ENCODE data around the gene NPBWR2.
"Not testable (repeated sequence)": the region's sequence is repeated elsewhere in the genome, so short reads cannot be mapped to it uniquely, and the experiment has no call there.

The NPBWR2 gene

GRCh38 chr20:64121586-64121985 lies 14.2 kb upstream of the NPBWR2 start:
- peaks cover 12% of the 10 kb centered on the region for H3K27me3 ChIP-seq (ENCODE audit: control insufficient read depth, insufficient read depth, low read length)
- H3K4me1 ChIP-seq (ENCODE audit: control insufficient read depth, insufficient read depth, low read length) = no peaks in the 10 kb centered on the region
- no peaks in the 10 kb centered on the region for H3K36me3 ChIP-seq (ENCODE audit: control insufficient read depth, insufficient read depth, low read length)
- no peak overlapping the region for H3K27ac ChIP-seq (ENCODE audit: low read depth, low read length)
- no peak overlapping the region for H3K9ac ChIP-seq (ENCODE audit: low read length)
- H3K4me3 ChIP-seq (ENCODE audit: low read length) = no peak overlapping the region

DNA sequence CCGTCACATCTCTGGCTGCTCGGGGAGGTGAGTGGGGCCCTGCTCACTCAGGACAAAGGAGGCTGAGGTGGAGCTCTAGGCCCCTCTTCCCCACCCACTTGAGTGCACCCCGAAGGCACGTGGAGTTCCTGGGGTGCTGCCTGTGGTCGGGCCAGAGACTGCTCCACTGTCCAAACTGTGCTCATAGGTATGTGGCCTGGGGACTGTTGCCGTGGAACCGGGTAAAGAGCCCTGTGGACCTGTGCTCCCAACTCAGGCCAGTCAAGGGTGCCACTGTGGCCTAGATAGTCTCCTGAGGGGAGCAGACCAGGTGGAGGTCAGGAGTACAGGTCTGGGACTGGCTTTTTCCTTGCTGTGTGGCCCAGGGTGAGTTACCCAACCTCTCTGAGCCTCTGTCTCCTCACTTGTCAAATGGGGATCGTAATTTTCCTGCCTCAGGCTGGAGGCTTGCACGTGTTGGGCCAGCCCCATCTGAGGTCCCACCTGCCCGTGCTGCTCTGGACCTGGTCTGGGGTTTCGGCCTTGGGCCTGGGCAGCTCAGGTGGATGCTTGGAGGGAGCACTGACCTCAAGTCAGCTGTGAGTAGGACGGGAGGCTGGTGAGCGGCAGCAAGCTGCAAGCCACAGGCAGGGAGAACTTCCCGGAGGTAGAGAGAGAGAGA lies 12.4 kb upstream of the NPBWR2 start:
- Histone ChIP-seq H3K36me3 (ENCODE audit: control insufficient read depth, insufficient read depth, low read length) (no peaks in the 10 kb centered on the region), H3K9ac (ENCODE audit: low read length) (no peak overlapping the region), H3K27ac (ENCODE audit: low read depth, low read length) (no peak overlapping the region), H3K27me3 (ENCODE audit: control insufficient read depth, insufficient read depth, low read length) (peaks cover 12% of the 10 kb centered on the region), H3K4me1 (ENCODE audit: control insufficient read depth, insufficient read depth, low read length) (no peaks in the 10 kb centered on the region), H3K4me3 (ENCODE audit: low read length) (peak overlapping the region; percentile 44)

GRCh38 chr20:64119301-64119680 lies 11.9 kb upstream of the NPBWR2 start:
- Histone ChIP-seq H3K36me3 (ENCODE audit: control insufficient read depth, insufficient read depth, low read length) (no peaks in the 10 kb centered on the region), H3K27me3 (ENCODE audit: control insufficient read depth, insufficient read depth, low read length) (peaks cover 12% of the 10 kb centered on the region), H3K9ac (ENCODE audit: low read length) (no peak overlapping the region), H3K4me1 (ENCODE audit: control insufficient read depth, insufficient read depth, low read length) (no peaks in the 10 kb centered on the region), H3K4me3 (ENCODE audit: low read length) (no peak overlapping the region), H3K27ac (ENCODE audit: low read depth, low read length) (no peak overlapping the region)

DNA sequence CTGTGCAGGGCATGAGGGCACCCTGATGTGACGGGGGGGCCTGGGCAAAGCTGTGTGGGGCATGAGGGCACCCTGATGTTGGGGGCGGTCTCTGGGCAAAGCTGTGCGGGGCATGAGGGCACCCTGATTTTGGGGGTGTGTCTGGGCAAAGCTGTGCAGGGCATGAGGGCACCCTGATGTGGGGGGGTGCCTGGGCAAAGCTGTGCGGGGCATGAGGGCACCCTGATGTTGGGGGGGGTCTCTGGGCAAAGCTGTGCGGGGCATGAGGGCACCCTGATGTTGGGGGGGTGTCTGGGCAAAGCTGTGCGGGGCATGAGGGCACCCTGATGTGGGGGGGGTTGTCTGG lies 10.0 kb upstream of the NPBWR2 start:
- H3K4me1 ChIP-seq (ENCODE audit: control insufficient read depth, insufficient read depth, low read length) = not testable (repeated sequence)

DNA sequence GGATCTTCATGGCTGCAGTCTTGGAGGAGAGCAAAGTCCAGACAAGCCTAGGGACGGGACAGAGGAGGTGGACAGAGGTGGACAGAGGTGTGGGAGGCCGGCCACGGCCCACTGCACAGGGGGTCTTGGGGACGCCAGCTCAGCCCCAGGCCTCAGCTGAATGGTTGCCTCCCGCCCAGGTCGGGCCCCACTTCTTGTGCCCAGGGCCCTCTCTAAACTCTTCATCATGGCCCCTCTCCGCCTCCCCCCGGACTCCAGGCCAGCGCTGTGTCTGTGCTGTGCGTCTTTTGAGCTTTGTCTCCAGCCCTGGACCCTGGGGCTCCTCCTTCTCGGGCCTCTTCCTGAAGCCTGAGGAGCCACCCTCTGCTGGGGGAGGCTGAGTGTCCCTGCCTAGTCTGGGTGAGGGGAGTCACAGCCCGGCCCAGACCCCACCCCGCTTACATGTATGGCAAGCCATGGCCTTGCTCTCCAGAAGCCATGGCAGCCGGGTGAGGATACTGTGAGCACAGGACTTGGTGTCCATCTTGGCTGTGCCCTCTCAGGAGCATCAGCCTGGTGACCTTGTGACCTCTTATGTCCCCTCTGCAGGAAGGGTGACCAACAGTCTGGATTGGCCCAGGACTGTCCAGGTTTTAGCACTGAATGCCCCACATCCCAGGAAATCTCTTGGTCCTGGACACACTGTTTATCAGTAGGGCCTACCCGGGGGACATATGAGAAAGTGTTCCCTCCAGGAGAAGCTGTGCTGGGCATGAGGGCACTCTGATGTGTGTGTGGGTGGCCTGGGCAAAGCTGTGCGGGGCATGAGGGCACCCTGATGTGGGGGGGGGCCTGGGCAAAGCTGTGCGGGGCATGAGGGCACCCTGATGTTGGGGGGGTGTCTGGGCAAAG lies 9.4 kb upstream of the NPBWR2 start:
- Histone ChIP-seq H3K4me3 (ENCODE audit: low read length) (no peak overlapping the region), H3K36me3 (ENCODE audit: control insufficient read depth, insufficient read depth, low read length) (no peaks in the 10 kb centered on the region), H3K27me3 (ENCODE audit: control insufficient read depth, insufficient read depth, low read length) (peaks cover 11% of the 10 kb centered on the region), H3K27ac (ENCODE audit: low read depth, low read length) (no peak overlapping the region), H3K4me1 (ENCODE audit: control insufficient read depth, insufficient read depth, low read length) (no peaks in the 10 kb centered on the region), H3K9ac (ENCODE audit: low read length) (no peak overlapping the region)

More for the DNA sequence above, 10.0 kb upstream of the NPBWR2 start:
- peaks cover 12% of the 10 kb centered on the region for H3K27me3 ChIP-seq (ENCODE audit: control insufficient read depth, insufficient read depth, low read length)
- not testable (repeated sequence) for H3K27ac ChIP-seq (ENCODE audit: low read depth, low read length); H3K9ac ChIP-seq (ENCODE audit: low read length); H3K4me3 ChIP-seq (ENCODE audit: low read length); H3K36me3 ChIP-seq (ENCODE audit: control insufficient read depth, insufficient read depth, low read length)

- peaks cover 7% of the 10 kb centered on the region for H3K27me3 ChIP-seq (ENCODE audit: control insufficient read depth, insufficient read depth, low read length)
- H3K4me3 ChIP-seq (ENCODE audit: low read length) = no peak overlapping the region
- H3K36me3 ChIP-seq (ENCODE audit: control insufficient read depth, insufficient read depth, low read length) = no peaks in the 10 kb centered on the region
- H3K27ac ChIP-seq (ENCODE audit: low read depth, low read length) = no peak overlapping the region
- H3K4me1 ChIP-seq (ENCODE audit: control insufficient read depth, insufficient read depth, low read length) = no peaks in the 10 kb centered on the region
- H3K9ac ChIP-seq (ENCODE audit: low read length) = no peak overlapping the region
These were observed 8.7 kb upstream of the NPBWR2 start for GRCh38 chr20:64116016-64116415.

DNA sequence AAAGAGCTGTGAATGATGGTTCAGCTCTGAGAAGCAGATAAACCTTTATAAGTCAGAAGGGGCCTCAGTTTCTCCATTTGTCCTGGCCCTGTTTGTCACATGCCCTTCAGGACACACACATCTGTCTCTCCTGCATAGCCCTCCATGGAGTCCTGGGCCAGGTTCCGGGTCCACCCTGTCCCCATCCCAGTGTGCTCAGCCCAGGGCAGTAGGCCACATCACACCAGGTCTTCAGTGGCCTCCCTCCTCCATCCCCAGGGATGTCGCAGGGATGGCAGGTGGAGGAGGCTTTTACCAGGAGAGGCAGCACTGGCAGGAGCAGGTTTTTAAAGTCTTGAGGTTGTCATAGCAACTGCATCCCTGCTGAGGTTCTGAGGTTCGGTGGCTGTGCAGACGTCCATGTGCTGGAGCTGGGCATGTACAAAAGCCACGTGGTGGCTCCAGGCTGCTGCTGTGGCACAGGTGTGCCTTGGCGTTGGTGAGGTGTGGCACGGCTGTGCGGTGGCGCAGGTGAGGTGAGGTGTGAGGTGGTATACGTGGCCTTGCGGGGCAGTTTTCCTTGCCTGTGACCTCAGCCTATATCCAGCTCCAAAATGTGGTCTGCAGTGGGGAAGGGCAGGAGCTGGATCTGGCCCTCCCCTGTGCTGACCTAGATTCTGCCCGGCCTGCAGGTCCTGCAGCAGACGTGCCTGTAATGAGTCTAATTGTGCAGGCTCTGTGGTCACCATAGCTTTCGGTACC lies 8.0 kb upstream of the NPBWR2 start:
- Histone ChIP-seq H3K27me3 (ENCODE audit: control insufficient read depth, insufficient read depth, low read length) (peaks cover 7% of the 10 kb centered on the region), H3K27ac (ENCODE audit: low read depth, low read length) (no peak overlapping the region), H3K4me1 (ENCODE audit: control insufficient read depth, insufficient read depth, low read length) (no peaks in the 10 kb centered on the region), H3K4me3 (ENCODE audit: low read length) (no peak overlapping the region), H3K36me3 (ENCODE audit: control insufficient read depth, insufficient read depth, low read length) (no peaks in the 10 kb centered on the region), H3K9ac (ENCODE audit: low read length) (no peak overlapping the region)

DNA sequence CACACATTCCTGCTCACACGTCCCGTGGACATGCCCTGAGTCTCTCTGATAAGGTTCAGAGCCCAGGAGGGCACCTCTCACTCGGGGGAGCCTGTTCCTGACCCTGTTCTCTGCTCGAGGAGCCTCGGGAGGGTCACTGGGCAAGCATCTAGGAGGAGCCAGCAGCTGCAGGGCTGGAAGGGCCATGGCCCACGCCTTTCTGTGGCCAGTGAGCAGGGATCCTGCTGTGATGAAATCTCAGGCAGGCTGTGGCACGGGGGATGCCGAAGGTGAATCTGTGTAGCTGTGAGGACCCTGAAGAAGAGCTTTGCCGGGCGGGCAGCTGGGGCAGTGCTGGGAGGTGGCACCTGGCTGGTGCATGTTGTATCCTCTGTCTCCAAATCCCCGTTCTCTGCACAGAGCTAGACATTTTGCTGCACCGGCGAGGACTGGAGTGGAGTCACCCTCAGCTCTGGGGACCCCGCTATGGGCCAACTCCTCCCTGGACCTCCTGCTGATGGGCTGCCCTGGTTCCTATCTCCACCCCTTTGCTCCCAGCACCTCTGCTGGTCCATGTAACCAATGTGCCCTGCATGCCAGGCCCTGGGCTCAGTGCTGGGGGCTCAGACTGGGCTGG lies 7.1 kb upstream of the NPBWR2 start:
- Histone ChIP-seq H3K36me3 (ENCODE audit: control insufficient read depth, insufficient read depth, low read length) (no peaks in the 10 kb centered on the region), H3K4me1 (ENCODE audit: control insufficient read depth, insufficient read depth, low read length) (no peaks in the 10 kb centered on the region)

DNA sequence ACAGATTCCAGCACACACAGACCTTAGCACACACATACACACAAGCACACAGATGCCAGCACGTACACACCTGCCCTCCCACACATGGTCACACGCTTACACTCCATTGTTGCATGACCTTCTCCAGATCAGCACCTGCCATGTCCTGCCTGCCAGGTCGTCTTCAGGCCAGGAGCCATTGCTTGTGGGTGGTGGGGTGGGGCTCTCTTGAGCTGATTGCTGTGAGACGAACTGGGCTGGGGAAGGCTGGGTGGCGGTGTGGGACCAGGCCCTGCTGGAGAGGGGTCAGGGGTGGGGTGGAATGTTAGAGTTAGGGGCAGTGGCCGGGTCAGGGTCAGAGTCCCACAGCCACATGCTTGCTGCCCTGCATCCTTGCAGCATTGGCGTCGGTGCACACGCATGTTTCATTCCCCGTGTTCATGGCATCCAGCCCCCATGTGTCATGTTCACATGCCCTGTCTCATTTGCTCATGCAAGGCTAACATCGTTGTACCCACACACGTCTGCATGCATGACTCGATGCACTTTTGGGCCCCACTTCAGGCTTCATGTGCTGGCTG lies 6.5 kb upstream of the NPBWR2 start:
- H3K27me3 ChIP-seq (ENCODE audit: control insufficient read depth, insufficient read depth, low read length) = no peaks in the 10 kb centered on the region
- no peak overlapping the region for H3K27ac ChIP-seq (ENCODE audit: low read depth, low read length)
- no peak overlapping the region for H3K9ac ChIP-seq (ENCODE audit: low read length)
- H3K36me3 ChIP-seq (ENCODE audit: control insufficient read depth, insufficient read depth, low read length) = no peaks in the 10 kb centered on the region
- H3K4me1 ChIP-seq (ENCODE audit: control insufficient read depth, insufficient read depth, low read length) = no peaks in the 10 kb centered on the region
- H3K4me3 ChIP-seq (ENCODE audit: low read length) = no peak overlapping the region

More for the DNA sequence above, 7.1 kb upstream of the NPBWR2 start:
- H3K27me3 ChIP-seq (ENCODE audit: control insufficient read depth, insufficient read depth, low read length) = peaks cover 1% of the 10 kb centered on the region
- no peak overlapping the region for H3K9ac ChIP-seq (ENCODE audit: low read length)
- no peak overlapping the region for H3K27ac ChIP-seq (ENCODE audit: low read depth, low read length)
- H3K4me3 ChIP-seq (ENCODE audit: low read length) = no peak overlapping the region

- H3K27ac ChIP-seq (ENCODE audit: low read depth, low read length) = no peak overlapping the region
- no peaks in the 10 kb centered on the region for H3K27me3 ChIP-seq (ENCODE audit: control insufficient read depth, insufficient read depth, low read length)
- H3K36me3 ChIP-seq (ENCODE audit: control insufficient read depth, insufficient read depth, low read length) = no peaks in the 10 kb centered on the region
These were observed 6.0 kb upstream of the NPBWR2 start for GRCh38 chr20:64113444-64113775.

GRCh38 chr20:64112691-64113443 lies 5.5 kb upstream of the NPBWR2 start:
- Histone ChIP-seq H3K4me3 (ENCODE audit: low read length) (no peak overlapping the region), H3K36me3 (ENCODE audit: control insufficient read depth, insufficient read depth, low read length) (no peaks in the 10 kb centered on the region), H3K27me3 (ENCODE audit: control insufficient read depth, insufficient read depth, low read length) (no peaks in the 10 kb centered on the region), H3K9ac (ENCODE audit: low read length) (no peak overlapping the region), H3K27ac (ENCODE audit: low read depth, low read length) (no peak overlapping the region), H3K4me1 (ENCODE audit: control insufficient read depth, insufficient read depth, low read length) (no peaks in the 10 kb centered on the region)

More at GRCh38 chr20:64113444-64113775, 6.0 kb upstream of the NPBWR2 start:
- Histone ChIP-seq H3K9ac (ENCODE audit: low read length) (no peak overlapping the region), H3K4me1 (ENCODE audit: control insufficient read depth, insufficient read depth, low read length) (no peaks in the 10 kb centered on the region), H3K4me3 (ENCODE audit: low read length) (no peak overlapping the region)

All from rectal smooth muscle tissue (tissue), 1 donor.